ENCODE data around the gene SLC44A5.
"Not testable (repeated sequence)": the region's sequence is repeated elsewhere in the genome, so short reads cannot be mapped to it uniquely, and the experiment has no call there.

SLC44A5 gene

DNA sequence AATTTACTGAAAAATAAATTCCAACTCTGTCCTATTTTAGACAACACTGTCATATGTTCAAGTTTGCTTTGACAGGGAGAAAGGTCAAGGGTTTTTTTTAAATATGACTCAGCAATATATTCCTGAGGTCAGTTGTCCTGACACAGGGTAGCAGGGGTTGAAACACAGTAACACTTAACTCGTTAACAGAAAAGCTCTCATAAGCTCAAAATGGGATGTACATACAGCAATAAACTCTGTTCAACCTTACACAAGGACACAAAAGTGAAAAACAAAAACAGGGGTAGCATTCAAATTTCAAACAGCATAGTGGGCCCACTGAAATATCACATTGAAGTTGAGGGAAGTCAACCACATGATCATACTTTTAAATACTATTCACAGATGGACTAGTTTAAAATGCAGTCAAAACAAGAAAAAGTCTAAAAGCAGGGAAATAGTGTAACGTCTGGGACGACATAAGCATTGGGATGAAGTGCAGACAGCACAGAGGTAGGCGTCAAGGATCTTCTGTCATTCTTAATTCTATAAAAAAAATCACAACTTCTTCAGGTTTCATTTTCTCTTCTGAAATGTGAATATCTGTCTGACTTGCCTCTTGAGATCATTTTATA is 89.9 kb downstream of the SLC44A5 start:
- DNase-seq = no peak

DNA sequence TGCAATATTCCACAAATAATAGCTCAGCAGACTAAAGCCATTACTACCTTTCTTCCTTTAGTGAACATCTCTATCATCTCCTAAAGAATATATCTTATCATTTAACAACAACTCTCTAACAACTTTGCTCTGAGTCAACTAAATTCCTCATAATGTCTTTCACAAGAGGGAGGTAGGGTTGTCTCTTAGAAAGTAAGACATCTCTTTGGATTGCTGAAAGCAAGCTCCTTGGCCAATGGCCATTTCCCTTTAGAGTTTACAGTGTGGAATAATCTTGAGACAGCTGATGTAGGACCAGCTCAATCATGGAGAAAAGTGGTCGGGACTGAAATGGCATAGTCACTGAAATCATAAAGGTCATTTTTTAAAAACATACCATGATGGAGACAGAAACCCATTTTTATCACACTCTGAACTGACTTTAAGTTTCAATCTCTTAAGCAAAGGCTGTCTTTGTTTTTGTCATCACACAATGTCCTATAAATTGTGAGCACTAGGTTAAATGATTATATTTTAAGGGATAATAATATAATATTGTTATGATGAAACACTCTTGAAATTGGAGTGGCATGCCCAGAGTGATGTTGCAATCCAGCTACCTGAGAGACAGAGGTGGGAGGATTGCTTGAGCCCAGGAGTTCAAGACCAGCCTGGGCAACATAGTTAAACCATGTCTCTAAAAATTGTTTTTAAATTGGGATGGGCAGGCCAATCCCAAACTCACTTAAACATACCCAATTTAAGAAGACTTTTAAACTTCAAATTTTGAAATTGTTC is 91.1 kb downstream of the SLC44A5 start:
- no peak for DNase-seq

- DNase-seq = no peak
These were observed 92.2 kb downstream of the SLC44A5 start for GRCh38 chr1:75518686-75519085.

DNA sequence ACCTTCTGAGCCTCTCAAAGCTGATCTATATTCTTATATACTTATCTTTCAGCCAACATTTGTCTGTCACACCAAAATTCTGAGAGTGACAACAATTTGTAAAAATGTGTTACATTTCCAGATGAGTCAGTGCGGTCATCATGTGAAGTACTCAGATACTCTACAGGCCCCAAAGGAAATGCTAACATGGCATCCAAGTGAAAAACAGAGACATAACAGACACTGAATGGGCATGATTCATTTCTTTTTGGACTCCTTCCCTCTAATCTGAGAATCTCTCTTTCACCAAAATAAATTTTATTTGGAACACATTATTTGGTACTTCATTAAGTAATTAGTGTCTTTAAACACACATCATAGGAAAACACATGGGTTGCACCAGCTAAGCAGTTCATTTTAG is 96.6 kb downstream of the SLC44A5 start:
- DNase-seq = no peak

DNA sequence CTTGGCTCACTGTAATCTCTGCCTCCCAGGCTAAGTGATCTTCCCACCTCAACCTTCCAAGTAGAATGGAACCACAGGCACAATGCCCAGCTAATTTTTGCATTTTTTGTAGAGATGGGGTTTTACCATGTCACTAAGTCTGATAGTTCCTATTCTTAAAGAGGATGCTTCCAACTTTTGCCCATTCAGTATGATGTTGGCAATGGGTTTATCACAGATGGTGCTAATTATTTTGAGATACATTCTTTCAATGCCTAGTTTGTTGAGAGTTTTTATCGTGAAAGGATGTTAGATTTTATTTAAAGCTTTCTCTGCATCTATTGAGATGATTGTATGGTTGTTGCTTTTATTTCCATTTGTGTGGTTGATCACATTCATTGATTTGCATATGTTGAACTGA is 103.9 kb downstream of the SLC44A5 start:
- no peak for DNase-seq

DNA sequence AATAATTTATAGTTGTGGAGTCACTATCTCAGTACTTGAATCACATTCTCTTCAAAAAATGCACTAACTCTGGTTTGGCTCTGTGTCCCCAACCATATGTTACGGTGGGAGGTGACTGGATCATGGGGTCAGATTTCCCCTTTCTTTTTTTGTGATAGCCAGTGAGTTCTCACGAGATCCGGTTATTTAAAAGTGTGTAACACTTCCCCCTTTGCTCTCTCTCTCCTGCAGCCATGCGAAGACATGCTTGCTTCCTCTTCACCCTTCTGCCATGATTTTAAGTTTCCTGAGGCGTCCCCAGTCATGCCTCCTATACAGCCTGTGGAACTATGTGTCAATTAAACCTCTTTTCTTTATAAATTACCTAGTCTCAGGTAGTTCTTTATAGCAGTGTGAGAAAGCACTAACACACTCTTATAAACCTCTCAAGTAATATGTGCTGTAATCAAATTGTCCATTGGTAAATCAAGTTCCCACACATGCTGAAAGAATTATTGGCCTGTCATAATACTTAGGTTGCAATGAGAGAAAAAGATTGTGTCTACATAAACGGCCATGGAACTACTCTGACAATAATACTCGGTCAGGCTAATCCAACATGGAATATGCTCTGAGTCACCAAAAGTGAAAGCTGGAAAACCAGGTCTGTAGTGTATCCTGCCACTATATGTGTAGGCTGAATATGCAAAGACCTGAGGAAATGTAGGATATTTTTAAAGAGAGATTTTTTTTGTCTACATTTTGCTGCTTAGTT is 107.5 kb downstream of the SLC44A5 start:
- DNase-seq = no peak

- DNase-seq = no peak
These were observed 108.1 kb downstream of the SLC44A5 start for GRCh38 chr1:75502776-75503175.

DNA sequence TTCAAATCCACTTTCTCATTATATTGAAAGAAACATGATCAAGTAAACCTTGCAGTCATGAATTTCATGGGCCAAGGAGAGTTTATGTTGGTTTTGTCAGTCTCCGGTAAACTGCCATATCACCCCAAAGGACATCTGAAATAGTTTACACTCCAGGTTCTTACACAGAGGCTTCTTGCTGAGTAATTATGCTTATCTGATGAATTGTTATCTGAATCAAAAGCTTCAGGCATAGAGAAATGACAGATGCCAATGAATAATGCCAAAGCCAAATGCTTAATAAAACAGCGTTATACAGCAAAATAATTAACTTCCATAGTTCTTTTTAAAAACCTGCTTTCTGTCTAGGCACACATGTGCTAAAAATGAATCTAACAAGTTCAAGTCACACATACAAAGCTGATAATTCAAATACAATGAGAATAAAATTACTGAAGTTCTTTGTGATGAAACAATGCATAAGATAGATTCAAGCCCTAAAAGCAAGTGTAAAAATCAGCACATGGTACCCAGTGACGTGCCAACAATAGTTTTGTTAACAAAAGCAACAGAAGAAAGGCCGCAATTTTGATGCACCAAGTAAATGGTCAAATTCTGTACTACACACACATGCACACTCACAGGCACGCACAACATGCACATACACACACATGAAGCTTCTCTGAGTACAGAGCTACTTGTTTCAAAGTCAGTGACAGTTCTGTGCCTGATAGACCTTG is 109.2 kb downstream of the SLC44A5 start:
- no peak for DNase-seq

DNA sequence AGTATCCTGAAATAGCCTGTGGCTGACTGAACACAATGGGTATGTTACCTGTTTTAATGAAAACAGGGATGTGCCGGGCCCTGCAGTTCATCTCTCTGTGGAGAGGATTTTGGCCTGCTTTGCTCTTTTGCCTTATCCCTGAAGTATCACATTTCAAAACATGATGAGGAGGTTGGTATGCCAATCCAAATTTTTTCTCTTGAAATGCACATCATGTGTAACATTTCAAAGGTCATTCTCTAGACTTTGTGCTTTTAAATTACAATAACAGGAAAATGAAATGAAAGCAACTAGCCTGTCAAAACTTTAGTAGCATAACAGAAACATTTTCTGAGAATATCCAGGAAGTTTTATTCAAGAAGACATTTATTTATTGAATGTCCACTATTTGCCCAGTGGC is 118.9 kb downstream of the SLC44A5 start:
- DNase-seq = no peak

GRCh38 chr1:75487399-75487798 is 123.5 kb downstream of the SLC44A5 start:
- no peak for DNase-seq

DNA sequence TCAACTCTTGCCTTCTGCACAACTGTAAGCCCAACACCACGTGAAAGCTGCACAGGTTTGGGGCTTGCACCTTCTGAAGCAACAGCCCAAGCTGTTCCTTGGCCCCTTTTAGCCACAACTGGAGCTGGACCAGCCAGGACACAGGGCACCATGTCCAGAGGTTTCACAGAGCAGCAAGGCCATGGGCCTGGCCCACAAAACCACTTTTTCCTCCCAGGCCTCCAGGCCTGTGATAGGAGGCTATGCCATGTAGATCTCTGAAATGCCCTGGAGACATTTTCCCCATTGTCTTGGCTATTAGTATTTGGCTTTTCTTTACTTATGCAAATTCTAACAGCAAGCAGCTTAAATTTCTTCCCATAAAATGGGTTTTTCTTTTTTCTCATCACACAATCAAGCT is 126.1 kb downstream of the SLC44A5 start:
- no peak for DNase-seq

DNA sequence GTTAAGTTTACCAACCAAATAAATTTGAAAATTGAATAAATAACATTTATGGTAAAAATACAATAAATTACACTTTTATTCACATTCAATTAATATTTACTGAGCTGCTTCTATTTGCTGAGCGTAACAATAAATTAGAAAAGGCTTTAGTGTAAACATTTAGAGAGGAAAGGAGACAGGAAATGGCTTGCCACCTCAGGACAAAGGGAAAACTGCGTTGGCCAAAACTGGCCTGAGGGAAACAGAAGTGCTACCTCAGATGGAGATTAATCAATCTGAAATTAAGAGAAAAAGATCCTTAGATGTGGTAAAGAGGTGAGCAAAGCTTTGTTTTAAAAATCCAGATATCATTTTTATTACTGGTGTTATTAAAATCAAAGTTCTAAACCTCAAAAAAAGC is 128.0 kb downstream of the SLC44A5 start:
- DNase-seq = no peak

GRCh38 chr1:75476486-75476885 is 134.4 kb downstream of the SLC44A5 start:
- DNase-seq = not testable (repeated sequence)

- DNase-seq = no peak
These were observed 135.2 kb downstream of the SLC44A5 start for GRCh38 chr1:75475696-75476095.

DNA sequence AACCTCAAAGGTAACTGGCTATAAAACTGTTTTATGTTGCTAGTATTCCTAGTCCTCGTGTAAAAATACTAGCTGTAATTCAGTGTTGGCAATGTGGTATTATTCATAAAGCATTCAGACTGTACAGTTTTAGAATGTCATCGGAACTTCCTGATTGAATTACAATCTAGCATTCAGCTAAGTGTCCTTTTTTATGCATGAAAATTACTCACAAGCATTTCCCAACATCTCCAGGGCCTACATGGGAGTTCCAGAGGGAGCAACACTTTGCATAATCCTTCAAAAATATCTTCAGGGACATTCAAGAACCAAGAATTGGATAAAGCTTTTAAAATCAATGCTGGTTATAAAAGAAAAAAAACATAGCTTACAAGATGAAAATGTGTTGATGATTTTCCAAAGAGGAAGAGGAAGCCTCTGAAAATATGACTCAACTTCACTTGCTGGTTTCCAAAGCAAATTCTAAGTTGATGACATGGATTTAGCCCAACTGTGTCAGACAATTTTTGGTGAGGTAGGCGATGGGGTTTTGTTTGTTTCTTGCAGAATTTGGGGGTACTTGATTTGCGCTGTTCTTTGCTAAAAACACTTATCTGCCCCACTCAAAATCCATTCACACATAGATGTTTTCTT is 137.8 kb downstream of the SLC44A5 start:
- DNase-seq = no peak

DNA sequence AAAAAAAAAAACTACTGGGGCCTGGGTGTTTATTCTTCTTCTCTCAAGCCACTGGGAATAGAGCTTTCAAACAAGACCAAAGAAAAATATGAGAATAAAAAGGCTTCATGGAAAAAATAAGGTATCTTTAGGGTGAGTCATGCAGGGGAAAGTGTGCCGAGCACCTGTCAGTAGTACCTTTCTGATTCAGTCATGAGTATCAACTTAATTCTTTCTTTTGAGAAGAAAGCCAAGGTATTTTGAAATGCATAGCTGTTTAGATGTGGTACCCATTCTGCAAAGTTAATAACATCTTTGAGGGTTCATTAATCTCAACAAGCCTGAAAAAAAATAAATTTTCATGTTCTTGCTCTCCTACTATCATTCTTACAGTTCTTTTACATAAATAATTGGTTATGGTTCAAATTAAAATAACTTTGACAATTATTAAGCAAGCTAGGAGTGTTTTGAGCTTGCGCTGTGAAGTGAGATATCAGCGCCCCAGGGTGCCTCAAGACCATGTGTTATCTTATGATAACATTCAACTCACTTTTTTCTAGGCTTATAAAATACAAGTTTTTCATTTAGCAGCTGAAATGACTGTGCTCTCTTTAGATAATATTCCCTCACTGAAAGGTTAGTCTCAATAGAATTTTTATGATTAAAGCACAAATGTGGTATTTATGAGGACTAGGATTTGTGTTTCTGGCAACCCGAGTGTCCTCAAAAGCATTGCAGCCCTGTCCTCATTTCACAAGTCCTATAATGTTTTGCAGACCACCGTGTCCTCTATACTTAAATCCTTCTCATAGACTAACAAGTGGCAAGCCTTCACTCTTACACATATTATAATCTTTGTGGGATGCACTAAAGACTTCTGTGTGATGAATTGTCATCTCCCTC is 138.6 kb downstream of the SLC44A5 start:
- DNase-seq = no peak

DNA sequence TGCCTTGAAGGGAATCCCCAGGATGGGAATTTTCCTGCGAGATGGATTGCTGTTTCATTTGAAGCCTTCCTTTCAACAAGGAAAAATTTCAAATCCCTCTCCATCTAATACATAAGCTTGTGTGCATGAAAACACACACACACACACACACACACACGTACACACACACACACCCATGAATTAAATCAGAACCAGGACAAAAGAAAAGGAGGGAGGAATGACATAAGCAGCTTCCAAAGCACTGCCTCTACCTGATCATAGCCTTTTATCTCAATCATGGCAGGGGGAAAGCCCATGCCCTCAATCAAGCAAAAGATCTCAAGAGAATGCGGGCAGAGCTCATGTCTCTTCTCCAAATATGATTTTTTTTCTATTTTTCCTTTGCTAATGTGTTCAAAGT is 139.7 kb downstream of the SLC44A5 start:
- DNase-seq = no peak

DNA sequence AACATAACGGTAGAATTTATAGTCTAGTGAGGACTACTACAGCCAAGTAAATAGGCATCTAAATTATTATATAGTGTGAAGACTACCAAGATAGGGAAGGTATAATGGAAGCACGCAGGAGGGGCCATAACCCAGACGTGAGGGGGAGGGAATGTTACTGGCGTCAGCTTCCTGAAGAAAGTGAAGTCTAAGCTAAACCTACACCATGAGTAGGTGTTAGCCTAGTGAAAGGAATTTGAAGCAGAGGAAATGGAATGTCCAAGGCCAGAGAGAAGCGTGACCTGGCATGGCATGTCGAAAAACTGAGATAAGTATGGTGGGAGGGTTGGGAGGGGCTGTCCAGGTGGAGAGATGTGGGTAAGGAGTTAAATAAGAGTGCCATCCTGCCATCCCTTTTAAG is 140.5 kb downstream of the SLC44A5 start:
- no peak for DNase-seq

- no peak for DNase-seq
These were observed 141.2 kb downstream of the SLC44A5 start for GRCh38 chr1:75469586-75470173.

DNA sequence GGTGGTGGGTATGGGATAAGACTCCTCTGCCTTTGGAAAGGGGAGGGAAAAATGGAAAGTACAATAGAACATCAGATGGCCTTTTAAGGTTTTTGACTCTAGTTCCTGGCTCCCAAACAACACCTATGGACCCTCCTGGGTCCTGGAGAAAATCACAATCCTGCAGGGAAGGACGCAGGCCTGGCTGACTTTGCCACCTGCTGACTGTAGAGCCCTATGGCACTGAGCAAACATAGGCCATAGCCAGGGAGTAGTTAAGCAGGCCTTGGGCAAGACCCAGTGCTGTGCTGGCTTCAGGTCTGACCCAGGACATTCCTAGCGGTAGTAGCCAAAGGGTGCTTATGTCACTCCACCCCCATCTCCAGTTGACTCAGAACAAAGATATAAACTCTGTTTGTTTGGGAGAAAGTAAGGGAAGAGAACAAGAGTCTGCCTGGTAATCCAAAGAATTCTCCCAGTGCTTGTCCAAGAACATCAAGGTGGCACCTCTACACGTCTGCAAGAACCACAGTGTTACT is 149.0 kb downstream of the SLC44A5 start:
- no peak for DNase-seq

GRCh38 chr1:75449998-75450397 is 160.9 kb downstream of the SLC44A5 start:
- DNase-seq = no peak

Measured in stimulated activated CD4-positive, alpha-beta T cell treated with anti-CD3 and anti-CD28 coated beads, Interleukin-2, amount 100 ng/mL, for 24 hours (primary cell).